Measurements from ENCODE around the gene BAZ2B.

Gene BAZ2B

GRCh38 chr2:159573846-159574606 is 42.3 kb downstream of the BAZ2B start:
- DNase-seq (ENCODE audit: low spot score), result no peak

- no peak for DNase-seq (ENCODE audit: low spot score)
Measured at GRCh38 chr2:159573294-159573693, 43.1 kb downstream of the BAZ2B start.

GRCh38 chr2:159572459-159572858 is 43.9 kb downstream of the BAZ2B start:
- DNase-seq (ENCODE audit: low spot score), result no peak

DNA sequence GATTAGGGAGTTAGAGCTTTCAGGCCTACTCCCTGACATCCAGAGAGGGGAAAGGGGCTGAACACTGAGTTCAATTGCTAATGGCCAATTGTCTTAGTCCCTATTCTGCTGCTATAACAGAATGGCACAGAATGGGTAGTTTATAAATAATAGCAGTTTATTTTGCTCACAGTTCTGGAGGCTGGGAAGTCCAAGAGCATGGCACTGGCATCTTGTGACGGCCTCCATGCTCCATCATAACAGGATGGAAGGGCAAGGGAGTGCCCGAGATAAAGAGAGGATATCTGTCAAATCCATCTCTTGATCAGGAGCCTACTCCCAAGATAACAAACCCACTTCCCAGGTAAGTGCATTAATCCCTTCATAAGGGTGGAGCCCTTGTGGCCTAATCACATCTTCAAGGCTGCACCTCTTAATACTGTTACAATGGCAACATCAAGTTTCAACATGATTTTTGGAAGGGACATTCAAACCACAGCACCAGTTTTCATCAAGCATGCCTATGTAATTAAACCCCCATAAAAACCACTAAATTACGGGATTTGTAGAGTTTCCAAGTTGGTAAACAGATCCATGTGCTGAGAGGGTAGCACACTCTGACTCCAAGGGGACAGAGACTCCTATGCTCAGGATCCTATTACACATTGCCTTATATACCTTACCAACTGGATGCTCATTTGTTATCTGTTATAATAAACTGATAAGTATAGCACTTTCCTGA is 44.6 kb downstream of the BAZ2B start:
- DNase-seq (ENCODE audit: low spot score), result no peak

- DNase-seq (ENCODE audit: low spot score), result no peak
Measured at GRCh38 chr2:159564081-159564480, 52.3 kb downstream of the BAZ2B start.

- no peak for DNase-seq (ENCODE audit: low spot score)
Measured at GRCh38 chr2:159562248-159562647, 54.1 kb downstream of the BAZ2B start.

GRCh38 chr2:159561786-159562185 is 54.6 kb downstream of the BAZ2B start:
- DNase-seq (ENCODE audit: low spot score), result no peak

DNA sequence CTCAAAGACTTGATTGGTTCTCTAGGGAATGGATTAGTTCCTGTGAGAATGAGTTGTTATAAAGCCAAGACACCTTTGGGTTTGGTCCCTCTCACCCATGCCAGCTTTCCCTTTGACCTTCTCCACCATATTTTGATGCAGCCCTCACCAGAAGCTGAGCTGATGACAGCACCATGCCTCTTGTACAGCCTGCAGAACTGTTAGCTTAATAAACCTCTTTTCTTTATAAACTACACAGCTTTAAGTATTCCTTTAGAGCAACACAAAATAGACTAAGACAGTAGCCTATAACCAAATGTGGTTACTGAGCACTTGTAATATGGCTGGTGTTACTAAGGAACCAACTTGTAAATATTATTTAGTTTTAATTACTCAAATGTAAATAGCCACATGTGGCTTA is 55.1 kb downstream of the BAZ2B start:
- DNase-seq (ENCODE audit: low spot score), result no peak

- no peak for DNase-seq (ENCODE audit: low spot score)
Measured at GRCh38 chr2:159559034-159559433, 57.3 kb downstream of the BAZ2B start.

DNA sequence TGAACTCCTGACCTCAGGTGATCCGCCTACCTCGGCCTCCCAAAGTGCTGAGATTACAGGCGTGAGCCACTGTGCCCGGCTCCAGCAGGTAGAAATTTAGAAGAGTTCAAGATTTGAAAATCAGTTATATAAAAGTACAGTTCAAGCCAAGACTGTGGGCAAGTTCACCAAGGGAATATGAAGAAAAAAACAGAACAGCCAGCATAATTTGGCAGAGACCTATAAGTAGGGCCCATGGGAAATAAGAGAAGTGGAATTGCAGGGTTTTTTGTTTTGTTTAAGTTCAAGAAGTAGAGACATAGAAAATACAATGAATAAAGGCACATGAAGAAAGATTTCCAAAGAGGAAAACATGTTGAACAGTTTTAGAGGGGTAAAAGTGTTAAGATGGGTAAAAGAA is 57.9 kb downstream of the BAZ2B start:
- DNase-seq (ENCODE audit: low spot score), result no peak

DNA sequence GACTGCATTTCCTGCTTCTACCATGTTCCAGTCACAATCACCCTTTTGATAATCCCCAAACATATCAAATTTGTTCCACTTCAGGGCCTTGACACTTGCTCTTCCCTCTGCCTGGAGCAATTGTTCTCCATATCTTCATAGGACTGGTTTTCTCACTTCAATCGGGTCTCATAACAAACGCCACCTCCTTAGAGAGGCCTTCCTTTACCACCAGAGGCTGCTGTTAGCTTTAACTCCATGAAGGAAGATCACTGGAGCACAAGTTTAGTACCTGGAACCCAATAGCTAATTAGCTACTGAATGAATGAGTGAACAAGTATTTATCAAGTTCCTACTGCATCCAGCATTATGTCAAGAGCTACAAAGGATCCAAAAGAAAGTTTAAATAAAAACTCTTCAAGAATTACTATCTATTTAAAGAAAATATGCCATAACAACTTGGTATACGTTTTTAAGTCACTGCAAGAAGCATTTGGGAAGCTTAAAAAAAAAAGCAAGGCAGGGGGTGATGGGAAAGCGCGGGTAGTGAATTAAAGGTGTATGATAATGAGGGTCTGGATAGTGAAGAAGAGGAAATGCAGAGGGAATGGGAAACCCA is 58.8 kb downstream of the BAZ2B start:
- no peak for DNase-seq (ENCODE audit: low spot score)

GRCh38 chr2:159555651-159556392 is 60.5 kb downstream of the BAZ2B start:
- DNase-seq (ENCODE audit: low spot score), result no peak

GRCh38 chr2:159553727-159554126 is 62.6 kb downstream of the BAZ2B start:
- DNase-seq (ENCODE audit: low spot score), result no peak

GRCh38 chr2:159551806-159552205 is 64.5 kb downstream of the BAZ2B start:
- DNase-seq (ENCODE audit: low spot score), result no peak

DNA sequence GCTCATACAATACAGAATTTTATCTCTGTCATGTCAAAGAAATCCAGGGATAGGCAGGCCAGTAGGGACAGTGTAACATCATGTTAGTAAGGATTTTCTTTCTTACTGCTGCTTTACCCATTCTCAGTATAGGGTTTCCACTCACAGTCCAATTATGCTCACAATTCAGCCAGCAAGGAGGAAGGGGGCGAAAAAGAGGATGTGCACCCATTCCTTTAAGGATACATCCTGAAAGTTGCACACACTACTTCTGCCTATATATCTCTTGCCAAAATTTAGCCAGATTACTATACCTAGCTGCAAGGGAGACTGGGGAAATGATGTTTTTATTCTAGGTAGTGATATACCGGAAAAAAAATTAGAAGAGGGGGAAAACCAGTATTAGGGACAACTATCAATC is 66.1 kb downstream of the BAZ2B start:
- DNase-seq (ENCODE audit: low spot score), result no peak

DNA sequence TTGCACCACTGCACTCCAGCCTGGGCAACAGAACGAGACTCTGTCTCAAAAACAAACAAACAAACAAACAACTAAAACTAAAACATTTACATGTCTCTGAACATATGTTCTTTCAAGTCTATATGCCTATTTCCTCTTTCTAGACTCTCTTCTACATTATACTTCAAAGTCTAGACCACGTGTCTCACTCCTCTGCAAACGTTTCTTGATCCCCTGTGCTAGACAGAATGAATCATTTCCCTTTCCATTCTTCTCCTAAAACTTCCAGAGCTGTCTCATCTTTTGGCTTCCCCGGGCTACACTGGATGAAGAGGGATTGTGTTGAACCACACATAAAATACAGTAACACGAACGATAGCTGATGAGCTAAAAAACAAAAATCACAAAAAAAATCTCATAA is 67.1 kb downstream of the BAZ2B start:
- no peak for DNase-seq (ENCODE audit: low spot score)

- DNase-seq (ENCODE audit: low spot score), result no peak
Measured at GRCh38 chr2:159546716-159547430, 69.5 kb downstream of the BAZ2B start.

GRCh38 chr2:159546039-159546438 is 70.3 kb downstream of the BAZ2B start:
- DNase-seq (ENCODE audit: low spot score), result no peak

DNA sequence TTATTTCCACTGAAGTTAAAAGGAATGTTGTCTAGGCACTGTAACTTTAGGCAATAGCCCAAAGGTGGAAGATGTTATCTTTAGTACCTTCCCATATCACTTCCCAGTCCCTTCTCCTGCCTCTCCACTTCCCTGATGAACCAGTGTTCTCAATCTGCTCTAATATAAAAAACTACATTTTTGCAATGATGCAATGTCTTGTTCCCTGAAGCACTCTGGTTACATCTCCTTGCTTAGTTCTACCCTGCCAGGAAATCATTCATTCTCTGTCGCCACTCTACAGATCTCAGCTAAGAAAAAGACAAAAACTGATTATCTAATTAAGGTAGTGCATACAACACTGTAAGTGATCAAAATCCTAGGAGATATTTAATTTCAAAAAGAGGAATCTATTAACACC is 71.3 kb downstream of the BAZ2B start:
- DNase-seq (ENCODE audit: low spot score), result no peak

- DNase-seq (ENCODE audit: low spot score), result no peak
Measured at GRCh38 chr2:159542101-159542500, 74.2 kb downstream of the BAZ2B start.

DNA sequence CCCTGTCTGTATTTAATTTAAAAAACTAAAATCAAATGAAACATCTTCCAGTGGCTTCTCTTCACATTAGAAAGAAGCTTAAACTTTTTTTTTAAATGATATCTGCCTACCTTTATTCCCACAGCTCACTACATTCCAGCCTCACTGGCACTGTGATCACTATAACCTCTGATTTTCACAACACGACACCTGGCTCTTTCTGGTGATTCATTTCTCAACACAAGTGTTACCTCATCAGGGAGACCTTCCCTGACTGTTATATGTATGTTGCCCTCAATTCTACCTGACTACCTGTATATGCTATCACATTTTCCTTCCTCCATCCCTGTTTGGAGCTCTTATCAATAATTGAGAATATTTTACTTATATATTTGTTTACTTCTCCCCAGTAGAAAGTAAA is 76.6 kb downstream of the BAZ2B start:
- no peak for DNase-seq (ENCODE audit: low spot score)

DNA sequence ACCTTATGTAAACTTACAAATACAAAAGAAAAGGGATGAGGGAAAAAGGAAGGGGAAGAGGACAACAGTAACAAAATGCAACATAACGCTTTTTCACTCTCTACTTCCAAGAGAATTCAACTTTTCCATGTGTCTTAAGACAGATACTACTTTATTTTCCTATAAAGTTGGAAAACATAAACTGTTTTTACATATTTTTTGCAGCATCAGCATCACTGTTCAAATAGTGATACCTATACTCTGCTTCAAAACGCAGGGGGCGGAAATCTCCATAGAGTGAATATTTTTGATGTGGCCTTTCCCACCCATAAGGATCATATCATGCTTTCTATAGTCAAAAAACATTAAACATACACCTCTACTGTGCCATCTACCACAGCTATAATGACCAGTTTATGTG is 77.5 kb downstream of the BAZ2B start:
- DNase-seq (ENCODE audit: low spot score), result no peak

All from activated CD4-positive, alpha-beta T cell treated with anti-CD3 and anti-CD28 coated beads, Interleukin-2, Interleukin-4, amounts not matched to agents 100 ng/mL and 50 ng/mL, durations not matched to agents 16 hours and 8 hours (primary cell).